Central memory CD4-positive, alpha-beta T cell (primary cell): ENCODE data around the gene MCRIP1.

ENCODE experiments used
- DNase-seq: peaks from one replicate; pipeline ENCODE4 v3.0.0; 2022

MCRIP1 gene

GRCh38 chr17:81860756-81861568 is 27.9 kb upstream of the MCRIP1 start:
- DNase-seq = peak; percentile 100

DNA sequence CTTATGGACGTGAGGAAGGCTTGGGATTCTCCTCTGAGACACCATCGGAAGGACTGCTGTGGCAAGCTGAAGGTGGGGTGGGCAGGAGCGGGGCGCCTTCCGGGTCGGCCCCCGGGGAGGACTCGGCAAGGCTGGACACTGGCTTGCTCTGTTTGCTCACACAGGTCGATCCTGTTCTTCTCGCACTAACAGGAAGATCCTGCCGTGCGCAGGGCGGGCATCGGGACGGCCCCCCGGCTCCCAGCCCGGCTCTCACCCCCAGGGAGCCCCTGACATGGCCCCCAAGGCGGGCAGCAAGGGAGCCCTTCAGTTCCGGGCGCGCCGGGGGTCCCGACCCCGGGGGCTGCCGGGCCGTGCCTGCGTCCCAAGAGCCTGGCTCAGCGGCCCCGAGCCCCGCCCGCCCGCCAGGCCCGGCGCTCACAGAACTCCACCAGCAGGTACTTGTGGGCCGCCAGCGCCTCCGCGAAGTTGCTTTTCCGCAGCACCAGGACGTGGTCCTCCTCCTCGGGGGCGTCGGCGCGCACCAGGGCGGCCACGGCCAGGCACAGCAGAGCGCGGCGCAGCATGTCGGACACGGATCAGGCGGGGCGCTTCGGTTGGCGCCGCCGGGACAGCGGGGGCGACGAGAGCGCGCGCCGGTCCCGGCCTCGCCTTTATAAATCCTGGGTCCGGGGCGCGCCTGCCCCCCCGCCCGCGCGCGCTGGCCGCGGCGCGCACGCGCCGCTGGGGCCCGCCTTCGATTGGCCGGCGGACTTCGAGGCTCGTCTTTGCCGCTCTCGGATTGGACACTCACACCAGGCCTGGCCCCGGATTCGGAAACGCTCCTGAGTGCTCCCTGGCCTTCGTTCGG is 27.0 kb upstream of the MCRIP1 start, which contains the start of gene P4HB:
Gene P4HB (minus strand): TSS at position 630 of the 850 bp plus-strand sequence. CDS start 64 bp downstream, at position 566.
- no peak for DNase-seq

- no peak for DNase-seq
These were observed 26.1 kb upstream of the MCRIP1 start for GRCh38 chr17:81858967-81859905.

DNA sequence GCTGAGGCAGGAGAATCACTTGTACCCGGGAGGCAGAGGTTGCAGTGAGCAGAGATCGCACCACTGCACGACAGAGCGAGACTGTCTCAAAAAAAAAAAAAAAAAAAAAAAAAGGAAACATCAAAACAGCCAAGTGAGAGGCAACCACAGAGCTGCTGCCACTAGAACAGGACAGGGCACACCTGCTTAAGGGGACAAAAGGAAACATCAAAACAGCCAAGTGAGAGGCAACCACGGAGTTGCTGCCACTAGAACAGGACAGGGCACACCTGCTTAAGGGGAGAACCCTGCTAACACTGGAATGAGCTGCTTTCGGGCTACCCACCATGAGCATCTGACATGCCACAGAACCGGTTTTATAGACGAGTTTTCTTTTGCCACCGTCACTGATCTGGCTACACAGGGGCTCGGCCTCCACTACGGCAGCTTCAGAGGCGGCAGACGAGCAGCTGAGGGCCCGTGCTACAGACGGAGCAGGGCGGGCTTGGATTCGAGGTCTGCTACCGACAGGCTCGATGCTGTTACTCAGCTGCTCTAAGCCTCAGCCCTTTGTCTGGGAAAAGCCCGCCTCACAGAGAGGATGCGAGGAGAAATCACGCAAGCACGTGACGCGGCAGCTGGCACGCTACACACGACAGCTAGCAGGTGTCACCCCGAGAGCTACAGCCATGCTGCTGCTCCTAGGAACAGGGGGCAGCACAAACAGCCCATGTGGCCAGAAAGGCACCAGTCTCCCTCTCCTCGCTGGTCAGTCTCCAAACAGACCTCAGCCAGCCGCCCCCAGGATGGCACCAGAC is 25.3 kb upstream of the MCRIP1 start:
- no peak for DNase-seq

DNA sequence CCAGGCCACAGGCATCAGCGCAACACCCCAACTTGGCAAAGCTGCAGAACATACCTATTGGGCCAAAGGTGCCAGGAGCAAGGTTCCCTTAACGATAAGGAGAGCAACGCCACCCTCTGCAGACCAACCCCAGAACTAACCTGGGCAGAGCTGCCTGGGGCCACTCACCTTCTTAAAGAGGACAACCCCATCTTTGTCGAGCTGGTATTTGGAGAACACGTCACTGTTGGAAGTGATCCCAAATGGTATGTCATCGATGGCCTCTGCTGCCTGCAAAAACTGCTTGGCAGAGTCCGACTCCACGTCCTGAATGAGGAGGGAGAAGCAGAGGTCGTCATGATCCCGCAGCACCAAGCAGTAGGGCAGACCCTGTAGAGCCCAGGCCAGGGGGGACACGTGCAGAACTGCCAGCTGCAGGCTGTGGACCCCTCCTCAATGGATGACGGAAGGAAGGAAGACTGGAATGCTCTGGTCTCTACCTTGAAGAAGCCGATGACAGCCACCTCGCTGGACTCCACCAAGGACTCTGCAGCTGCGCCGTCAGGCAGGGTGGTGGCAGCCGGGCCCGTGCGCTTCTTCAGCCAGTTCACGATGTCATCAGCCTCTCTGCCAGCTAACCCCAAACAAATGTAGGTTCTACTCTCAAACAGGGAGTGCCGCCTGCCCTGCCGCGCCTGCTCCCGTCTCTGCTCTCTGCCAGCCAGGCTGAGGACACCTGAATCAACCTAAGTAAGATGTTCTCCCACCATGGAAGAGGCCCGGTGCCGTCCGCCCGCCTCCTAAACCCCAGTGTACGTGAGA is 22.1 kb upstream of the MCRIP1 start:
- DNase-seq = no peak

GRCh38 chr17:81852237-81852636 is 19.1 kb upstream of the MCRIP1 start:
- no peak for DNase-seq

DNA sequence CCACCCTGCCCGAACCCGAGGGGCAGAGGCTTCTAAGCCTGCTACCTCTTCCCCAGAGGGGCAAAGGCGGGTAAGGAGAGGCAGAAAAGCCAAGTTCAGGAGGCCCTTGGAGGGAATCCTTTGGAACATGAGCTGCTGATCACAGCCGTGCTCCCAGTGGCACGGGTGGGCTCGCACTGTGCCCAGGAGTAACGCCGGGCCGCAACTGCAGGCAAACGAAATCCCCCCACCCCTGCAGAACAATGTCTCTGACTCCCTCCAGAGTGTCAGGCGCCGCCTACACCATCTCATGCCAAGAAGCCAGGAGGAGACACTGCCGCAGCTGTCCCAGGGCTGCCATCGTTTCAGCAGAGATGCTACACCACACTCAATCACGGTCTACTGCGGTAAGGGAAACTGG is 18.3 kb upstream of the MCRIP1 start:
- no peak for DNase-seq

DNA sequence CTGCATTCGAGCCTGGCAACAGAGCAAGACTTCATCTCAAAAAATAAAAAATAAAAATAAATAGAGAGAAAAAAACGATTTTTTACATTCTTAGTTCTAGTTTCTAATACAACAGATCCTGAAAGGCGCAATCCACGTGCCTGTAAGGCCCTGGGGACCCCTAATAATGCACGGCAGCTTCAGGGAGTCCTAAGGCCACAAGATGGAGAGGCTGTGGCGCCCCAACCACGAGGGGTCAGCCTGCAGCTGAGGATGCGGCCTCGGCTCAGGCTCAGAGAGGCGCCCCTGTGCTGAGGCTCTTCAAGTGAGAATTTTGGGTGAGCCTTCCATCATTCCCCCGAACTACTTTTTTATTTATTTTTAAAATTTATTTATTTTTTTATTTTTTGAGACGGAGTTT is 16.4 kb upstream of the MCRIP1 start:
- no peak for DNase-seq

DNA sequence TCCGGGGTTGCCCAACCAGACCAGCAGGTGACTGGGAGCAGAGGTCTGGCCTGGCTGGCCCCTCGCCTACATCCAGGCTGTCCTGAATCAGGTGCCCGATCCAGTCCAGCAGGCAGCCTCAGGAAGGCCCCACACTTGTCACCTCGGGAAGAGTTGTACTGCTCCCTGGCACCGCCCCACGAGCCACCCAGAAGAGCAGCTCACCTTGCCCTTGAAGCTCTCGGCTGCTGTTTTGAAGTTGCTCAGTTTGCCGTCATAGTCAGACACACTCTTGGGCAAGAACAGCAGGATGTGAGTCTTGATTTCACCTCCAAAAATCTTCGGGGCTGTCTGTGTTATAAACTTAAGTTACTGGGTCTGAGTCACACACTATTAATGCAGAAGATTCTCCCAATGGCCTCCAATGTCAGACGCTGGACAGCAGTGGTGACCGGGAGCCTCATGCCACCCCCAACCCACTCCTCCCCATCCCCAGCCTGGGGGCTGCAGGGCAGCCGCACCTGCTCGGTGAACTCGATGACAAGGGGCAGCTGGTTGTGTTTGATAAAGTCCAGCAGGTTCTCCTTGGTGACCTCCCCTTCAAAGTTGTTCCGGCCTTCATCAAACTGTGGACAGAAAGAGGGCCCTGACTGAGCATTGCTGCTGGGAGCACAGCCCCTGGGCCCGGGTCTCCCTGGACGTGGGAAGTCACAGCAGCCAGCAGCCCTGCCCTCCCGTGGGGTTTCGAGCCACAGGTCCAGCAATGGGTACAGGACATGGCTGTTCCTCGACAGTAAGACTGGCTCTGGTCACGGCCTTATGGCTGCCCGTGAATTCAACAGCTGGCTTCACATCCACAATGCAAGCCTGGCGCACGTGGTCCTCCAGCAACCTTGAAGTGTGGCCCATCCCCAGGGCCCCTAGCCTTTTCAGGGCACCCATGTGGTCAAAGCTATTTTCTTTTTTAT is 13.9 kb upstream of the MCRIP1 start:
- DNase-seq = no peak

GRCh38 chr17:81845881-81846742 is 13.0 kb upstream of the MCRIP1 start:
- DNase-seq = no peak

GRCh38 chr17:81845361-81845760 is 12.3 kb upstream of the MCRIP1 start:
- no peak for DNase-seq

DNA sequence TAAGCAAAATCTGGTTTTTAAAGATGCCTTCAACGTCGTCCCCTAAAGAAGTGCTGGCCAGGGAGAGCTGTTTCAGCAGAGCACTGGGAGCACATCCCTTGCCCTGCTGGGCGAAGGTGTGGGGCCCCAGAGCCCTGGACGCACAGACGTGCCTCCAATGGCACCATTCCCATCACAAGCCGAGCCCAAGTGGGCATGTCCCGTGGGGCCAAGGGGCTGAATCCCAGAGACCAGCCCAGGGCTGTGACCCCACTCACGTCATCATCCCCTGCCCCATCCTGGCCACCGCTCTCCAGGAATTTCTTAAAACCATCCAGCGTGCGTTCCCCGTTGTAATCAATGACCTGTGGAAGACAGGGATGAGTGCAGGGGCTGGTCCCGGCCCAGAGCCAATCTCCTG is 11.8 kb upstream of the MCRIP1 start:
- no peak for DNase-seq

DNA sequence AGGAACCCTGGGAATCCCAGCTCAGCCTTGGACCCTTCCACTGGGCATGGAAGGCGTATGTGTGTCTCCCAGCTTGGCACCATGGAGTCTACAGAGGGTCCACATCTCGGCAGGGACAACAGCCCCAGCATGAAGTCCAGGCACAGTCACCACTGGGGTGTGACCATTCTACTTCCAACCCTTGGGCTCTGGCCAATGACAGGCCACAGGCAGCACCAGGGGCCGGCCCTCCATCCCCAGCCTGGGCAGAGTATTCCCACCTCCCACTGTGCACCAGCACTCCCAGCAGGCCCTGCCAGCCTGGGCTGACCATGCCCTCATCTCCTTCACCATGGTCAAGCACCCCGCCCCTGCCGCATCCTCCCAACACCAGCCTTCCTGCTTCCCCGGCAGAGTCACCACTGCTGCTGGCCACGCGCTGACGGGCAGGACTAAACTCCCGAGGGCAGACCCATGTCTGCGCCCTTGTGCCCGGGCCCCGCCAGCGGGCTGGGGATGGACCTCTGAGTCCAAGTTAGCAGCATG is 11.3 kb upstream of the MCRIP1 start:
- DNase-seq = no peak

- DNase-seq = no peak
These were observed 10.7 kb upstream of the MCRIP1 start for GRCh38 chr17:81843713-81844326.

DNA sequence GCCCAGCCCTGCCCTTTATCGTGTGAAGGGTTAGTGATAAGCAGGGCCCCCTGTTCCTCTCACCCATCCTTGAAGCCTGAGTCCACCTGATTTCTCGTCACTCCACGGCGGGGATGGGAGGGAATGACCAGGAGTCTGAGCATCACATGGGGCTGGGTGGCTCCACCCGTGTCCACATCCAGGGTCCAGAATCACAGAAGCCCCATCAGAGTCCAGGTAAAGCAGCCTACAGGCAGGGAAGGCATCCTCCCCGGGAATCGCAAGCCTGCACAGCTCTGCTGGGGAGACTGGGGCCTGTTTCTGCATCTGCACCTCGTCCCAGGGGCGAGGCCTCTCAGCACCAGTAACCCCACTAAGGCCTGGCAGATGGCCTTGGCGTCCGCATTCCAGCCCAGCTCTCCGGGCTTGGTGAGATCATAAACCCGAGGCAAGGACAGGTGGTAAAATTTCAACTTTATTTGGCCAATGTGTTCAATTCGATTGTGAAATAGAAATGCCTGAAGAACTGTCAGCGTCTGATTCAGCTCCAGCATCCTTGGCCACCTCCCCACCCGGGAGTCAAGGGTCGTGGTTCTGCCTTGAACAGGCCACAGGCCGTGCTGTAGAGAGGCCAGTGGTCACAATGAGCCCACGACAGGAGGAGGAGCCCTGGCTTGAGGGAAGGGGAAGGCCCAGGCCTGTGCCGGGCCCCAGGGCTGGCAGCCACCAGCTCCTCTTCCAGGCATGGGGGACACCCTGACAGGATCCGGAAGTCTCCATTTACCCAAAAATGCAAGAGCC is 9.8 kb upstream of the MCRIP1 start:
- DNase-seq = no peak

- DNase-seq = no peak
These were observed 9.3 kb upstream of the MCRIP1 start for GRCh38 chr17:81842378-81842724.

- DNase-seq = no peak
These were observed 8.8 kb upstream of the MCRIP1 start for GRCh38 chr17:81841866-81842265.
